ENCODE results near the gene FDPS.

DNA sequence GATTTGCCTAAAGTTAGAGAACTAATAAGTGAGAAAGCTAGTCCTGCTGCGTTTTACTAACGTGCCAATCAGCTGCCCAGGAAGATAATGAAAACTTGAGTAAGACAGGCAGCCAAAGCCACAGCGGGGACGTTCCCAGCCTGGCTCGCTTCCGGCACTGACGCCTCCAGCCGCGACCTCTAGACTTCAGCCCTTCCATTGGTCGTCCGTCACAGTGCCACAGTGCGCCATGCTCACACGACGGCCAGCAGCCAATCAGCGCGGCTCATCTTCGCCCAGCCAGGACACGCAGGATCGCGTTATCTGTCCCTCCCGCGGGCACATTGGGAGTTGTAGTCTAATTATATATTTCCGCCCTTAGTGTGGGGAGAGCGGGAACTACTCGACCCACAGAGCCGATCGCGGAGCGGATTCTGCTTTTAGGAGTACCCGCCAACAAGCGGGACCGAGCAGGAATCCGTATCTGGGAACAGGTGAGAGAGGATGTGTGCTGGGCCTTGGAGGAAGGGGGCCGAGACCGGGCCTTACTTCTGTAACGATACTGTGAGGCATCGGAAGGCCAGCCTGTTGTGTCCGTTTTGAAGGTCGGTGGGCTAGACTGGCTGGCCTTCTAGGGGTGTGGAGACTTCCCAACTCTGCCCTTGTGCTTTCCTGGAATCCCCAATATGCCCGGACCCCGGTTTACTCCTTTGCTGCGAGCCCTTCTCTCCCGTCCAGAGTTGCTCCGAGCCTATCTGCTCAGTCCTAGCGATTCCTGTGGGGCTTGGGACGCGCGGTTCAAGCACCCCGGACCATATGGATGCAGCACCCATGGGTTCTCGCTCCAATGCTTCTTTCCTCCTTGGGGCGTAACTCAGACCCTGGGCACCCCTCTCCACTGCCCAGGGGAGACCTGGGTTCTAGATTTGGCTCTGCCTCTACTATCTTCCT is at the start of gene FDPS:
- TF ChIP-seq POLR2A (IDR thresholded peaks at IDR 0.05; ENCODE audit: low read depth, low read length), result peak; percentile 87
- TF ChIP-seq, protein P1, sequence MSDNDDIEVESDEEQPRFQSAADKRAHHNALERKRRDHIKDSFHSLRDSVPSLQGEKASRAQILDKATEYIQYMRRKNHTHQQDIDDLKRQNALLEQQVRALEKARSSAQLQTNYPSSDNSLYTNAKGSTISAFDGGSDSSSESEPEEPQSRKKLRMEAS (IDR thresholded peaks at IDR 0.05; ENCODE audit: insufficient read depth, insufficient read length), result peak; percentile 74
- TF ChIP-seq, protein P2, sequence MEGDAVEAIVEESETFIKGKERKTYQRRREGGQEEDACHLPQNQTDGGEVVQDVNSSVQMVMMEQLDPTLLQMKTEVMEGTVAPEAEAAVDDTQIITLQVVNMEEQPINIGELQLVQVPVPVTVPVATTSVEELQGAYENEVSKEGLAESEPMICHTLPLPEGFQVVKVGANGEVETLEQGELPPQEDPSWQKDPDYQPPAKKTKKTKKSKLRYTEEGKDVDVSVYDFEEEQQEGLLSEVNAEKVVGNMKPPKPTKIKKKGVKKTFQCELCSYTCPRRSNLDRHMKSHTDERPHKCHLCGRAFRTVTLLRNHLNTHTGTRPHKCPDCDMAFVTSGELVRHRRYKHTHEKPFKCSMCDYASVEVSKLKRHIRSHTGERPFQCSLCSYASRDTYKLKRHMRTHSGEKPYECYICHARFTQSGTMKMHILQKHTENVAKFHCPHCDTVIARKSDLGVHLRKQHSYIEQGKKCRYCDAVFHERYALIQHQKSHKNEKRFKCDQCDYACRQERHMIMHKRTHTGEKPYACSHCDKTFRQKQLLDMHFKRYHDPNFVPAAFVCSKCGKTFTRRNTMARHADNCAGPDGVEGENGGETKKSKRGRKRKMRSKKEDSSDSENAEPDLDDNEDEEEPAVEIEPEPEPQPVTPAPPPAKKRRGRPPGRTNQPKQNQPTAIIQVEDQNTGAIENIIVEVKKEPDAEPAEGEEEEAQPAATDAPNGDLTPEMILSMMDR (IDR thresholded peaks at IDR 0.05; ENCODE audit: extremely low read depth in 1 of 2, insufficient read depth in 1 of 2, low read depth in 1 of 2, low read length in 2 of 2), result no peak
- TF ChIP-seq FOS (IDR thresholded peaks at IDR 0.05; ENCODE audit: borderline replicate concordance, insufficient read depth, low read length), result no peak
- no peak for TF ChIP-seq JUN (IDR thresholded peaks at IDR 0.05; ENCODE audit: borderline replicate concordance, insufficient read depth, insufficient read length, low read depth)
- no peak for TF ChIP-seq EZH2 (IDR thresholded peaks at IDR 0.05; ENCODE audit: borderline replicate concordance, low read depth, low read length, severe bottlenecking)
- peak; percentile 82 for TF ChIP-seq POLR2AphosphoS5 (IDR thresholded peaks at IDR 0.05; ENCODE audit: insufficient read depth, low read depth, low read length)
- TF ChIP-seq GATA2 (IDR thresholded peaks at IDR 0.05; ENCODE audit: insufficient read depth, insufficient read length, low read depth, low read length), result peak; percentile 20

All from endothelial cell of umbilical vein (primary cell).